ENCODE measurements around the gene ALG3. TPM values are rescaled to one million over a fixed set of nuclear protein-coding genes. Genes with fewer than 3 reads are reported as not detected.

Gene ALG3
- total RNA-seq, 1 experiment from 2014 or later, result 62.2 TPM

GRCh38 chr3:184261270-184261853, 12.6 kb upstream of the ALG3 start, which contains the start of gene CAMK2N2:
Gene CAMK2N2 (minus strand): TSS chr3:184261553. CDS start chr3:184261285, 268 bp downstream.
- Histone ChIP-seq H2BK20ac (ENCODE audit: low read depth, low read length, poor library complexity, severe bottlenecking) (no peak within 1 kb of the TSS), H3K14ac (ENCODE audit: insufficient read depth, low read length) (no peak within 1 kb of the TSS), H2AK5ac (ENCODE audit: insufficient read length, low read length) (no peak within 1 kb of the TSS), H3K9ac (ENCODE audit: extremely low read depth, insufficient read length, low read length) (no peak within 1 kb of the TSS), H2AFZ (ENCODE audit: low read length) (no peak within 1 kb of the TSS), H3K4me1 (ENCODE audit: insufficient read depth, low read length) (no peaks in the 10 kb centered on the region), H3K23ac (ENCODE audit: insufficient read length, low read depth, low read length) (no peak within 1 kb of the TSS), H3K27me3 (ENCODE audit: insufficient read depth, low read length) (peaks cover 14% of the 10 kb centered on the region; the same call in 1 of the 2 replicates), H3K79me1 (ENCODE audit: insufficient read depth, low read depth, low read length, poor library complexity, severe bottlenecking) (no peaks in the 10 kb centered on the region), H3K23me2 (ENCODE audit: insufficient read length, low read depth, low read length, poor library complexity, severe bottlenecking) (peaks cover 21% of the 10 kb centered on the region), H2BK15ac (ENCODE audit: low read depth, low read length) (no peak within 1 kb of the TSS), H2BK12ac (ENCODE audit: insufficient read length, low read depth, low read length) (no peak within 1 kb of the TSS), H2BK5ac (ENCODE audit: insufficient read length, low read length) (no peak within 1 kb of the TSS), H3K4ac (ENCODE audit: low read depth, low read length) (no peak within 1 kb of the TSS), H3K79me2 (ENCODE audit: insufficient read depth, low read length) (no peaks in the 10 kb centered on the region), H4K20me1 (ENCODE audit: control insufficient read depth, insufficient read depth, insufficient read length) (no peaks in the 10 kb centered on the region), H3K4me2 (ENCODE audit: insufficient read depth, insufficient read length, low read length) (peak within 1 kb of the TSS; percentile 89), H3K56ac (ENCODE audit: insufficient read length, low read depth, low read length) (no peak within 1 kb of the TSS), H2BK120ac (ENCODE audit: low read depth, low read length, poor library complexity, severe bottlenecking) (no peak within 1 kb of the TSS), H4K5ac (ENCODE audit: insufficient read length, low read depth, low read length) (no peak within 1 kb of the TSS), H4K8ac (replicated peaks; ENCODE audit: insufficient read length, low read depth, low read length) (no peak within 1 kb of the TSS), H3K27ac (ENCODE audit: insufficient read length, low read depth, low read length) (no peak within 1 kb of the TSS), H3K18ac (ENCODE audit: insufficient read length, low read depth, low read length) (no peak within 1 kb of the TSS), H4K91ac (ENCODE audit: insufficient read length, low read depth, low read length) (no peak within 1 kb of the TSS), H3K9me3 (ENCODE audit: control insufficient read depth, low read depth, low read length) (no peaks in the 10 kb centered on the region), H3T11ph (ENCODE audit: low read length) (no peak within 1 kb of the TSS)
- H3K27ac Mint-ChIP-seq, result peak within 1 kb of the TSS in 2 of 3 experiments; percentile 12 to 77; a peak in 4 of 7 replicates
- peak; percentile 95 for DNase-seq
- H3K9me3 Mint-ChIP-seq, result no peaks in the 10 kb centered on the region
- no CpG with 5 or more reads among the region's 67 CpGs for WGBS (ENCODE audit: extremely low coverage, insufficient read length, low lambda C conversion rate)
- peak within 1 kb of the TSS; percentile 81 to 86 for H3K4me3 Mint-ChIP-seq
- H3K4me1 Mint-ChIP-seq, result peaks cover 18 to 19% of the 10 kb centered on the region in 2 experiments
- TF ChIP-seq, protein P1, sequence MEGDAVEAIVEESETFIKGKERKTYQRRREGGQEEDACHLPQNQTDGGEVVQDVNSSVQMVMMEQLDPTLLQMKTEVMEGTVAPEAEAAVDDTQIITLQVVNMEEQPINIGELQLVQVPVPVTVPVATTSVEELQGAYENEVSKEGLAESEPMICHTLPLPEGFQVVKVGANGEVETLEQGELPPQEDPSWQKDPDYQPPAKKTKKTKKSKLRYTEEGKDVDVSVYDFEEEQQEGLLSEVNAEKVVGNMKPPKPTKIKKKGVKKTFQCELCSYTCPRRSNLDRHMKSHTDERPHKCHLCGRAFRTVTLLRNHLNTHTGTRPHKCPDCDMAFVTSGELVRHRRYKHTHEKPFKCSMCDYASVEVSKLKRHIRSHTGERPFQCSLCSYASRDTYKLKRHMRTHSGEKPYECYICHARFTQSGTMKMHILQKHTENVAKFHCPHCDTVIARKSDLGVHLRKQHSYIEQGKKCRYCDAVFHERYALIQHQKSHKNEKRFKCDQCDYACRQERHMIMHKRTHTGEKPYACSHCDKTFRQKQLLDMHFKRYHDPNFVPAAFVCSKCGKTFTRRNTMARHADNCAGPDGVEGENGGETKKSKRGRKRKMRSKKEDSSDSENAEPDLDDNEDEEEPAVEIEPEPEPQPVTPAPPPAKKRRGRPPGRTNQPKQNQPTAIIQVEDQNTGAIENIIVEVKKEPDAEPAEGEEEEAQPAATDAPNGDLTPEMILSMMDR (conservative IDR thresholded peaks at IDR 0.05), result no peak
- peaks cover 0 to 8% (median 2%) of the 10 kb centered on the region in 3 experiments; a peak in 3 of 7 replicates for H3K36me3 Mint-ChIP-seq (ENCODE audit: insufficient read depth in 1 of 3, low read depth in 3 of 3)
- peaks cover 73% of the 10 kb centered on the region for H3K27me3 Mint-ChIP-seq (ENCODE audit: low read depth)
